Retinal pigment epithelial cell (primary cell): ENCODE data around the gene RPS16.

ENCODE experiments used
- DNase-seq: peaks from one replicate; pipeline ENCODE4 v3.0.0-alpha.2; 2010; ENCODE audit warnings: low read depth
- H3K4me3 ChIP-seq: 2 replicates; pipeline ENCODE4 v1.5.1; 2011; ENCODE audit warnings: mild to moderate bottlenecking, low read length, control low read depth, moderate library complexity
- CTCF ChIP-seq: conservative IDR thresholded peaks from 2 replicates; pipeline ENCODE4 v1.5.1; 2011; ENCODE audit warnings: low read depth, low read length, control low read depth, inconsistent platforms

Gene RPS16

DNA sequence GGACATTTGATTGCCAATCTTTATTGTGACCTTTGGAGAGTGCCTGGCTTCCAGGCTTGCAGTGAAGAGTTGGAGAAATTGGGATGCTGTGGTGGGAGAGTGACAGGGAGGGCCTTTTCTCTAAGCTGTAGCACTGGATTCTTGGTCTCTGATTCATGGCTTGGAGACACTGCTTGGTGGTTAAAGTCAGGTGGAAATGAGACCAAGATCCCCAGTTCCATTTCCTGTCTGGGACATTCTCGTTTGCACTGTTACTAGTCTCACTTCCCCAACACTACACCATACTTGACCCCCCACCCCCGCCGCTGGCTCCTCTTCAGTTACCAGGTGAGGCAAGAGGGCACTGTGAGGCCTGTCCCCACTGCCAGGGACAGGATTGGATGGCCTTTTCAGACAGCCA is 12.5 kb upstream of the RPS16 start:
- H3K4me3 ChIP-seq, result no peak overlapping the region
- TF ChIP-seq CTCF, result no peak
- no peak for DNase-seq

- no peak for DNase-seq
- no peak for TF ChIP-seq CTCF
Measured at GRCh38 chr19:39446365-39447084, 10.8 kb upstream of the RPS16 start.

DNA sequence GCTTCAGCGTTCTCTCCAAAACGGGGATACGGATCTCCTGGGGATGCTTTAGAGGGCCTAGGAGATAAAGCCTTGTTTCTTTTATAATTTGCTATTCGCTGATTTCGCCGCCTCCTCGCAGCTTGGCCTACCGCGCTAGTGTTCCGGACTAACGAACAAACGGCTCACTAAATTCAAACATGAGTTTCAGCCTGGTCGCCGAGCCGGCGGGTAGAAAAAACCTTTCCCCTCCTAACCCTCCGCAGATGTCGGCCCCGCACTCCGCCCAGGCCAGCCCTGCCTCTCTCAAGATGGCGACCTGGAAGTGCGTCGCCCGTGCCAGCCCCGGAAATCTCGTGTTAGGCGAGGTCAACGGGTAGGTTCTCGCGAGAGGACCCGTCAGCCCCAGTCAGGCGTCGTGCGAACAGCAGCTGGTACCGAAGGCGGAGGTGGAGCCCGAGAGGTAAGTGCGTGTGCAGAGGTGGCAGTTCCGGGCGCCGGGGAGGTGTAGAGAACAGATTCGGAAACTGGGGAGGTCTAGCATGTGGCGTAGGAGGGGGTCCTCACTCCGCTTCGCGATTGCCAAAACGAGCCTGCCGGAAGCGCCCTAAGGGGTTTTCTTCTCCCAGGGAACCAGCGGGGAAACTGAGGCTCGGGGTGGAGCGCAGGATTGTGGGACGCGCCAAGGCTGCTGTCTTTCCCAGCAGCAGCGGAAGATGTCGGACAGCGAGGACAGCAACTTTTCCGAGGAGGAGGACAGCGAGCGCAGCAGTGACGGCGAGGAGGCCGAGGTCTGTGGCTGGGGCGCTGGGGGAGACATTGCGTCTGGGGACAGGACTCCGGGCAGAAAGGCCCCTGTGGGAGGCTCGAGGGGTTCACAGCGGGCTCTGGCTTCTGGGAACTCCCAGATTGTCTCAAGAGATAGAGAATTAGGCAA is 9.7 kb upstream of the RPS16 start, which contains the start of gene SUPT5H:
Gene SUPT5H, plus strand, starts transcription at position 387 of the 916 bp plus-strand sequence. Its CDS starts 309 bp downstream, at position 696.
- DNase-seq, result peak; percentile 93
- no peak for TF ChIP-seq CTCF
- H3K4me3 ChIP-seq, result peak within 1 kb of the TSS; percentile 97

More at GRCh38 chr19:39446365-39447084, 10.8 kb upstream of the RPS16 start:
- H3K4me3 ChIP-seq, result peak overlapping the region; percentile 97

GRCh38 chr19:39444598-39445195 is 8.9 kb upstream of the RPS16 start:
- DNase-seq, result no peak
- H3K4me3 ChIP-seq, result peak overlapping the region; percentile 97
- no peak for TF ChIP-seq CTCF

GRCh38 chr19:39438270-39438934 is 2.7 kb upstream of the RPS16 start:
- DNase-seq, result no peak
- no peak for TF ChIP-seq CTCF
- no peak overlapping the region for H3K4me3 ChIP-seq

- TF ChIP-seq CTCF, result no peak
- H3K4me3 ChIP-seq, result peak overlapping the region; percentile 99
- DNase-seq, result no peak
Measured at GRCh38 chr19:39436350-39436716, 584 bp upstream of the RPS16 start.
